GM12878 (cell line): ENCODE measurements around the gene OTC. TPM values are rescaled to one million over a fixed set of nuclear protein-coding genes. Genes with fewer than 3 reads are reported as not detected.

ENCODE experiments used
- ATAC-seq: fragments of 200-7000 bp; cut with Tn5 transposase; 3 replicates; pipeline ENCODE4 v1.9.1; 2020; ENCODE audit warnings: mild to moderate bottlenecking, moderate library complexity
- BruUV-seq: library from RNA; stranded (reverse); fragments of 400-500 nt; replicated peaks from 2 replicates; lab custom pipeline; 2021; lab: Mats Ljungman, UMichigan
- CTCF ChIA-PET: fragments of 300-600 bp; sonication (Branson Sonifier 250); formaldehyde crosslinking; extraction: SDS; loops from one replicate; lab custom pipeline; 2021; ENCODE audit warnings: inconsistent platforms; lab: Yijun Ruan, JAX
- POLR2A ChIA-PET: fragments of 350-600 bp; formaldehyde crosslinking; extraction: SDS; loops from one replicate; lab custom pipeline; 2021; ENCODE audit warnings: inconsistent platforms; lab: Charles Lee
- RAD21 ChIA-PET: fragments of 300-600 bp; sonication (Branson Sonifier 250); formaldehyde crosslinking; loops from one replicate; lab custom pipeline; 2023; ENCODE audit warnings: antibody characterized with exemption; ENCODE audit not compliant: unreplicated experiment; lab: Charles Lee
- SMC1A ChIA-PET: fragments of 300-600 bp; sonication (Branson Sonifier 250); formaldehyde crosslinking; loops from one replicate; lab custom pipeline; 2023; ENCODE audit not compliant: unreplicated experiment, uncharacterized antibody; lab: Charles Lee
- DNase-seq: peaks from one replicate; pipeline ENCODE4 v3.0.0-alpha.2; 2011; ENCODE audit warnings: low read depth, low spot score
- FAIRE-seq: peaks from 3 replicates; lab custom pipeline; 2011; peaks lifted over from hg19 to GRCh38; lab: Jason Lieb, UNC
- H2AFZ ChIP-seq: 2 replicates; pipeline ENCODE4 v1.6.0; 2011; ENCODE audit warnings: low read depth, low read length, control low read depth; ENCODE audit not compliant: control insufficient read depth
- H3K27ac ChIP-seq: 2 replicates; pipeline ENCODE4 v1.5.1; 2011; ENCODE audit warnings: control low read depth; ENCODE audit not compliant: control insufficient read depth, insufficient read depth
- H3K27me3 ChIP-seq, 2 experiments: replicated peaks in 1 of 2; 2 replicates each; pipeline versions ENCODE4 v1.6.0 to v1.6.1; 2011; ENCODE audit warnings: low read length in 1 of 2; ENCODE audit not compliant: control insufficient read depth in 2 of 2, insufficient read depth in 2 of 2
- H3K36me3 ChIP-seq, 2 experiments: 2 replicates each; pipeline ENCODE4 v1.5.1; 2011; ENCODE audit warnings: low read length in 1 of 2; ENCODE audit not compliant: control insufficient read depth in 2 of 2, insufficient read depth in 2 of 2
- H3K4me1 ChIP-seq: 2 replicates; pipeline ENCODE4 v1.6.1; 2011; ENCODE audit warnings: mild to moderate bottlenecking, low read length, moderate library complexity, mixed read lengths; ENCODE audit not compliant: control insufficient read depth, insufficient read depth
- H3K4me2 ChIP-seq: 2 replicates; pipeline ENCODE4 v1.6.0; 2011; ENCODE audit warnings: control low read depth; ENCODE audit not compliant: control insufficient read depth, insufficient read depth
- H3K4me3 ChIP-seq: fragments of 200-600 bp; sonication (generic); 2 replicates; pipeline ENCODE4 v1.5.1; 2016
- H3K79me2 ChIP-seq: 2 replicates; pipeline ENCODE4 v1.6.0; 2011; ENCODE audit warnings: low read length; ENCODE audit not compliant: control insufficient read depth, insufficient read depth
- H3K9ac ChIP-seq: 2 replicates; pipeline ENCODE4 v1.8.0; 2011; ENCODE audit warnings: low read length, control low read depth, mixed read lengths; ENCODE audit not compliant: control insufficient read depth, insufficient read depth
- H3K9me3 ChIP-seq: replicated peaks from 3 replicates; pipeline ENCODE4 v1.5.1; 2011; ENCODE audit warnings: mild to moderate bottlenecking, low read length; ENCODE audit not compliant: control insufficient read depth, insufficient read depth
- H4K20me1 ChIP-seq: 2 replicates; pipeline ENCODE4 v1.6.0; 2011; ENCODE audit not compliant: control insufficient read depth, insufficient read depth
- BACH1 ChIP-seq: fragments of 450-650 bp; IDR thresholded peaks from 2 replicates; pipeline ENCODE4 v1.6.1; 2017; ENCODE audit warnings: mild to moderate bottlenecking, borderline replicate concordance
- EP300 ChIP-seq, 2 experiments: fragments of 150-350 bp in 1 of 2; IDR thresholded peaks; 2 replicates each; pipeline ENCODE4 v1.6.1; 2011 to 2012; ENCODE audit warnings: low read depth in 2 of 2, low read length in 2 of 2, borderline replicate concordance in 1 of 2, improper control_type of control experiment in 1 of 2, inconsistent platforms in 1 of 2; ENCODE audit not compliant: control insufficient read depth in 1 of 2
- EZH2 ChIP-seq: IDR thresholded peaks from 2 replicates; pipeline ENCODE4 v1.6.1; 2012; ENCODE audit warnings: low read depth, mild to moderate bottlenecking, control low read depth, inconsistent platforms, low read length, borderline replicate concordance; ENCODE audit not compliant: control insufficient read depth
- FOS ChIP-seq: IDR thresholded peaks from 3 replicates; pipeline ENCODE4 v1.6.1; 2011; ENCODE audit warnings: borderline replicate concordance; ENCODE audit not compliant: insufficient read length; ENCODE audit errors: extremely low read depth
- HCFC1 ChIP-seq: fragments of 150-350 bp; IDR thresholded peaks from 2 replicates; pipeline ENCODE4 v1.6.1; 2014; ENCODE audit warnings: low read length
- JUND ChIP-seq: IDR thresholded peaks from 2 replicates; pipeline ENCODE4 v1.6.1; 2012; ENCODE audit warnings: low read depth, mild to moderate bottlenecking, low read length, improper control_type of control experiment, moderate library complexity
- NFIC ChIP-seq: IDR thresholded peaks from 2 replicates; pipeline ENCODE4 v1.6.1; 2012; ENCODE audit warnings: low read depth, mild to moderate bottlenecking, inconsistent platforms, low read length, moderate library complexity
- PAX5 ChIP-seq: IDR thresholded peaks from 2 replicates; pipeline ENCODE4 v1.6.1; 2011; ENCODE audit warnings: low read depth, low read length, borderline replicate concordance
- RB1 ChIP-seq: fragments of 450-650 bp; formaldehyde crosslinking; IDR thresholded peaks from 2 replicates; pipeline ENCODE4 v1.6.1; 2017; ENCODE audit warnings: mild to moderate bottlenecking, borderline replicate concordance
- TARDBP ChIP-seq: IDR thresholded peaks from 2 replicates; pipeline ENCODE4 v1.6.1; 2016; ENCODE audit warnings: borderline replicate concordance
- WGBS: methylation state at CpG from one replicate; pipeline ENCODE4 v1.1.6; 2016; ENCODE audit warnings: low lambda C conversion rate; ENCODE audit not compliant: insufficient replicate concordance, insufficient coverage; ENCODE audit errors: missing lambda C conversion rate; 5-methylcytosine and 5-hydroxymethylcytosine counted together
- in situ Hi-C: fragments of 300-500 bp; cut with MboI; formaldehyde crosslinking; loops from 9 replicates; pipeline ENCODE4 v1.14.3; 2018; ENCODE audit warnings: mixed read lengths
- intact Hi-C: fragments of 100-400 bp; cut with micrococcal nuclease; formaldehyde crosslinking; loops from one replicate; pipeline ENCODE4 v1.14.2; 2022; ENCODE audit not compliant: unreplicated experiment
- polyA plus RNA-seq, 11 experiments: library from polyadenylated mRNA; depleted of rRNA in 4 of 11; unstranded in 6 of 11; stranded (reverse) in 5 of 11; fragments of >200 nt; fragmentation: Nextera tagmentation in 4 of 11; fragmentation: Illumina TruSeq in 1 of 11; extraction: Ambion mirVana in 4 of 11; extraction: Trizol in 1 of 11; gene quantifications; 1 replicate in 1 of 11; 2 replicates in 10 of 11; pipeline versions ENCODE4 v1.2.1 to v1.2.3, GENCODE V29; 2011 to 2016; ENCODE audit warnings: inconsistent platforms in 2 of 11, missing spikeins in 2 of 11, low read depth in 1 of 11
- total RNA-seq, 4 experiments: library from RNA; depleted of rRNA in 3 of 4; stranded (reverse); fragments of >200 nt in 3 of 4; fragmentation: Illumina TruSeq in 1 of 4; extraction: Trizol in 1 of 4; gene quantifications; 2 replicates each; pipeline versions ENCODE4 v1.2.1 to v1.2.3, GENCODE V29; 2013 to 2021
- TF ChIP-seq, protein P1 (sequence below): fragments of 450-650 bp; IDR thresholded peaks from 2 replicates; pipeline ENCODE4 v1.6.1; 2017; ENCODE audit warnings: antibody characterized with exemption, mild to moderate bottlenecking, moderate library complexity
- TF ChIP-seq, protein P2 (sequence below): fragments of 450-650 bp; IDR thresholded peaks from 2 replicates; pipeline ENCODE4 v1.6.1; 2017; ENCODE audit warnings: mild to moderate bottlenecking, moderate library complexity
- TF ChIP-seq, protein P3 (sequence below): fragments of 450-650 bp; IDR thresholded peaks from 2 replicates; pipeline ENCODE4 v1.6.1; 2017; ENCODE audit warnings: low read depth, mild to moderate bottlenecking, moderate library complexity
- TF ChIP-seq, protein P4 (sequence below): IDR thresholded peaks from 2 replicates; pipeline ENCODE4 v1.6.1; 2012; ENCODE audit warnings: low read depth, low read length, improper control_type of control experiment

OTC gene
- total and polyA plus RNA-seq, 10 of the 15 experiments (the other 5 are each of a cell fraction or from before 2014, with no cell fraction given): not detected

DNA sequence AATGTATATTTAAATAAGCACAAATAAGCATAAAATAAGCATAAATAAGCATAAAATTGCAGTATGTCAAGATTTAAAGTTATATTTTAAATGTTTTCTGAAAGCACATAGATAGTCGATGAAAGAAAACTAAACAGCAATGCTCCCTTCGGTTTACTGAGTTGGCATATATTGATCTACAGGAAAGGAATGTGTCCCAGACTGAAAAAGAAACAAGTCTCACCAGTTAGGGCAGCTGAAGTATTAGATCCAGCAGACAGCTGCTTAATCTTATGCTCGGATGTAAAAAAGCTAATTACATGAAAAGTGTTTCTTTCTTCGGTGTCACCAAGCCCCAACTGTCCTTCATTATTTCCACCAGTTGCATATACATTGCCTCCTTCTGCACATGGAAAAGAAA is 33.8 kb upstream of the OTC start (continued):
- TF ChIP-seq RB1 (no peak), EP300 (IDR thresholded peaks at IDR 0.05; ENCODE audit: borderline replicate concordance in 1 of 2, control insufficient read depth in 1 of 2, low read depth in 2 of 2, low read length in 2 of 2) (no peak), EZH2 (no peak), FOS (no peak), TARDBP (no peak)

DNA sequence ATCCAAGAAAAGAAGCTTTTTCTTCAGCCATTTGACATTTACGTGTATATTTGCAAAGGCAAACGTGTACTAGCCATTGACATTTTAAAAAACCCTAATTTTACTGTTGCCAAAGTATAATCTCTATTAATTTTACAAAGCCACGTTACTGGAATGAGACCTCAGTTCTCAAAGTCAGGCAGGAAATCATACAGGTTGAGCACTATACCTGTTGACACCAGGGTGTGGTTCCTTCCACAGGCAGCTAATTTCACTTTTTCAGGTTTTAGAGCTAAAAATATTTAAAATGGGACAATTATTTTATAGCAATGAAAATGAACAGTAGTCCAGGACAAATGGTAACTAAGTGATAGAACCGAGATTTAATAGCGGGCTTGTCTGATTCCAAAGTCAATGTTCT is 31.6 kb upstream of the OTC start:
- H3K4me2 ChIP-seq: no peak overlapping the region
- ChIA-PET CTCF (interaction anchor here (0.5 to 2.0 kb wide), 3 partner anchors 27 to 396 kb away, joined by 3 to 5 read pairs (median 3); no protein-coding TSS in a partner anchor), RAD21 (no interaction called here), POLR2A (no interaction called here), SMC1A (interaction anchor here (0.6 to 1.3 kb wide), 3 partner anchors 46 to 314 kb away, joined by 3 read pairs; no protein-coding TSS in a partner anchor)
- H3K27ac ChIP-seq: no peak overlapping the region
- no peak overlapping the region for H2AFZ ChIP-seq
- DNase-seq (no peak), ATAC-seq (no peak), FAIRE-seq (no peak)
- H3K4me1 ChIP-seq: no peaks in the 10 kb centered on the region
- in situ Hi-C loops (no loop called here), intact Hi-C loops (no loop called here)
- no peaks in the 10 kb centered on the region for H3K27me3 ChIP-seq
- 49% methylated on average over 5 of the region's 5 CpGs for WGBS
- H3K36me3 ChIP-seq: no peaks in the 10 kb centered on the region
- no peaks in the 10 kb centered on the region for H3K79me2 ChIP-seq
- no peak overlapping the region for H3K9ac ChIP-seq
- H3K4me3 ChIP-seq: no peak overlapping the region
- TF ChIP-seq, protein P1, sequence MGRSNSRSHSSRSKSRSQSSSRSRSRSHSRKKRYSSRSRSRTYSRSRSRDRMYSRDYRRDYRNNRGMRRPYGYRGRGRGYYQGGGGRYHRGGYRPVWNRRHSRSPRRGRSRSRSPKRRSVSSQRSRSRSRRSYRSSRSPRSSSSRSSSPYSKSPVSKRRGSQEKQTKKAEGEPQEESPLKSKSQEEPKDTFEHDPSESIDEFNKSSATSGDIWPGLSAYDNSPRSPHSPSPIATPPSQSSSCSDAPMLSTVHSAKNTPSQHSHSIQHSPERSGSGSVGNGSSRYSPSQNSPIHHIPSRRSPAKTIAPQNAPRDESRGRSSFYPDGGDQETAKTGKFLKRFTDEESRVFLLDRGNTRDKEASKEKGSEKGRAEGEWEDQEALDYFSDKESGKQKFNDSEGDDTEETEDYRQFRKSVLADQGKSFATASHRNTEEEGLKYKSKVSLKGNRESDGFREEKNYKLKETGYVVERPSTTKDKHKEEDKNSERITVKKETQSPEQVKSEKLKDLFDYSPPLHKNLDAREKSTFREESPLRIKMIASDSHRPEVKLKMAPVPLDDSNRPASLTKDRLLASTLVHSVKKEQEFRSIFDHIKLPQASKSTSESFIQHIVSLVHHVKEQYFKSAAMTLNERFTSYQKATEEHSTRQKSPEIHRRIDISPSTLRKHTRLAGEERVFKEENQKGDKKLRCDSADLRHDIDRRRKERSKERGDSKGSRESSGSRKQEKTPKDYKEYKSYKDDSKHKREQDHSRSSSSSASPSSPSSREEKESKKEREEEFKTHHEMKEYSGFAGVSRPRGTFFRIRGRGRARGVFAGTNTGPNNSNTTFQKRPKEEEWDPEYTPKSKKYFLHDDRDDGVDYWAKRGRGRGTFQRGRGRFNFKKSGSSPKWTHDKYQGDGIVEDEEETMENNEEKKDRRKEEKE: no peak
- TF ChIP-seq NFIC: no peak
- no peak for TF ChIP-seq HCFC1
- TF ChIP-seq BACH1: no peak
- TF ChIP-seq JUND: no peak
- TF ChIP-seq, protein P2, sequence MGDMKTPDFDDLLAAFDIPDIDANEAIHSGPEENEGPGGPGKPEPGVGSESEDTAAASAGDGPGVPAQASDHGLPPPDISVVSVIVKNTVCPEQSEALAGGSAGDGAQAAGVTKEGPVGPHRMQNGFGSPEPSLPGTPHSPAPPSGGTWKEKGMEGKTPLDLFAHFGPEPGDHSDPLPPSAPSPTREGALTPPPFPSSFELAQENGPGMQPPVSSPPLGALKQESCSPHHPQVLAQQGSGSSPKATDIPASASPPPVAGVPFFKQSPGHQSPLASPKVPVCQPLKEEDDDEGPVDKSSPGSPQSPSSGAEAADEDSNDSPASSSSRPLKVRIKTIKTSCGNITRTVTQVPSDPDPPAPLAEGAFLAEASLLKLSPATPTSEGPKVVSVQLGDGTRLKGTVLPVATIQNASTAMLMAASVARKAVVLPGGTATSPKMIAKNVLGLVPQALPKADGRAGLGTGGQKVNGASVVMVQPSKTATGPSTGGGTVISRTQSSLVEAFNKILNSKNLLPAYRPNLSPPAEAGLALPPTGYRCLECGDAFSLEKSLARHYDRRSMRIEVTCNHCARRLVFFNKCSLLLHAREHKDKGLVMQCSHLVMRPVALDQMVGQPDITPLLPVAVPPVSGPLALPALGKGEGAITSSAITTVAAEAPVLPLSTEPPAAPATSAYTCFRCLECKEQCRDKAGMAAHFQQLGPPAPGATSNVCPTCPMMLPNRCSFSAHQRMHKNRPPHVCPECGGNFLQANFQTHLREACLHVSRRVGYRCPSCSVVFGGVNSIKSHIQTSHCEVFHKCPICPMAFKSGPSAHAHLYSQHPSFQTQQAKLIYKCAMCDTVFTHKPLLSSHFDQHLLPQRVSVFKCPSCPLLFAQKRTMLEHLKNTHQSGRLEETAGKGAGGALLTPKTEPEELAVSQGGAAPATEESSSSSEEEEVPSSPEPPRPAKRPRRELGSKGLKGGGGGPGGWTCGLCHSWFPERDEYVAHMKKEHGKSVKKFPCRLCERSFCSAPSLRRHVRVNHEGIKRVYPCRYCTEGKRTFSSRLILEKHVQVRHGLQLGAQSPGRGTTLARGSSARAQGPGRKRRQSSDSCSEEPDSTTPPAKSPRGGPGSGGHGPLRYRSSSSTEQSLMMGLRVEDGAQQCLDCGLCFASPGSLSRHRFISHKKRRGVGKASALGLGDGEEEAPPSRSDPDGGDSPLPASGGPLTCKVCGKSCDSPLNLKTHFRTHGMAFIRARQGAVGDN: no peak
- TF ChIP-seq, protein P3, sequence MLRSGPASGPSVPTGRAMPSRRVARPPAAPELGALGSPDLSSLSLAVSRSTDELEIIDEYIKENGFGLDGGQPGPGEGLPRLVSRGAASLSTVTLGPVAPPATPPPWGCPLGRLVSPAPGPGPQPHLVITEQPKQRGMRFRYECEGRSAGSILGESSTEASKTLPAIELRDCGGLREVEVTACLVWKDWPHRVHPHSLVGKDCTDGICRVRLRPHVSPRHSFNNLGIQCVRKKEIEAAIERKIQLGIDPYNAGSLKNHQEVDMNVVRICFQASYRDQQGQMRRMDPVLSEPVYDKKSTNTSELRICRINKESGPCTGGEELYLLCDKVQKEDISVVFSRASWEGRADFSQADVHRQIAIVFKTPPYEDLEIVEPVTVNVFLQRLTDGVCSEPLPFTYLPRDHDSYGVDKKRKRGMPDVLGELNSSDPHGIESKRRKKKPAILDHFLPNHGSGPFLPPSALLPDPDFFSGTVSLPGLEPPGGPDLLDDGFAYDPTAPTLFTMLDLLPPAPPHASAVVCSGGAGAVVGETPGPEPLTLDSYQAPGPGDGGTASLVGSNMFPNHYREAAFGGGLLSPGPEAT: no peak
- TF ChIP-seq, protein P4, sequence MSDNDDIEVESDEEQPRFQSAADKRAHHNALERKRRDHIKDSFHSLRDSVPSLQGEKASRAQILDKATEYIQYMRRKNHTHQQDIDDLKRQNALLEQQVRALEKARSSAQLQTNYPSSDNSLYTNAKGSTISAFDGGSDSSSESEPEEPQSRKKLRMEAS: no peak
- no peak for TF ChIP-seq PAX5
- no peaks in the 10 kb centered on the region for H3K9me3 ChIP-seq
- BruUV-seq: no TSS peak
- H4K20me1 ChIP-seq: no peaks in the 10 kb centered on the region
